GM12878 (cell line): ENCODE measurements around the gene HCST. TPM values are rescaled to one million over a fixed set of nuclear protein-coding genes. Genes with fewer than 3 reads are reported as not detected.

Source experiments
- ATAC-seq: fragments of 200-7000 bp; cut with Tn5 transposase; 3 replicates; pipeline ENCODE4 v1.9.1; 2020; ENCODE audit warnings: mild to moderate bottlenecking, moderate library complexity
- BruUV-seq: library from RNA; stranded (reverse); fragments of 400-500 nt; replicated peaks from 2 replicates; lab custom pipeline; 2021; lab: Mats Ljungman, UMichigan
- CTCF ChIA-PET: fragments of 300-600 bp; sonication (Branson Sonifier 250); formaldehyde crosslinking; extraction: SDS; loops from one replicate; lab custom pipeline; 2021; ENCODE audit warnings: inconsistent platforms; lab: Yijun Ruan, JAX
- POLR2A ChIA-PET: fragments of 350-600 bp; formaldehyde crosslinking; extraction: SDS; loops from one replicate; lab custom pipeline; 2021; ENCODE audit warnings: inconsistent platforms; lab: Charles Lee
- RAD21 ChIA-PET: fragments of 300-600 bp; sonication (Branson Sonifier 250); formaldehyde crosslinking; loops from one replicate; lab custom pipeline; 2023; ENCODE audit warnings: antibody characterized with exemption; ENCODE audit not compliant: unreplicated experiment; lab: Charles Lee
- SMC1A ChIA-PET: fragments of 300-600 bp; sonication (Branson Sonifier 250); formaldehyde crosslinking; loops from one replicate; lab custom pipeline; 2023; ENCODE audit not compliant: unreplicated experiment, uncharacterized antibody; lab: Charles Lee
- DNase-seq: peaks from one replicate; pipeline ENCODE4 v3.0.0-alpha.2; 2011; ENCODE audit warnings: low read depth, low spot score
- FAIRE-seq: peaks from 3 replicates; lab custom pipeline; 2011; peaks lifted over from hg19 to GRCh38; lab: Jason Lieb, UNC
- H2AFZ ChIP-seq: 2 replicates; pipeline ENCODE4 v1.6.0; 2011; ENCODE audit warnings: low read depth, low read length, control low read depth; ENCODE audit not compliant: control insufficient read depth
- H3K27ac ChIP-seq: 2 replicates; pipeline ENCODE4 v1.5.1; 2011; ENCODE audit warnings: control low read depth; ENCODE audit not compliant: control insufficient read depth, insufficient read depth
- H3K27me3 ChIP-seq, 2 experiments: replicated peaks in 1 of 2; 2 replicates each; pipeline versions ENCODE4 v1.6.0 to v1.6.1; 2011; ENCODE audit warnings: low read length in 1 of 2; ENCODE audit not compliant: control insufficient read depth in 2 of 2, insufficient read depth in 2 of 2
- H3K36me3 ChIP-seq, 2 experiments: 2 replicates each; pipeline ENCODE4 v1.5.1; 2011; ENCODE audit warnings: low read length in 1 of 2; ENCODE audit not compliant: control insufficient read depth in 2 of 2, insufficient read depth in 2 of 2
- H3K4me1 ChIP-seq: 2 replicates; pipeline ENCODE4 v1.6.1; 2011; ENCODE audit warnings: mild to moderate bottlenecking, low read length, moderate library complexity, mixed read lengths; ENCODE audit not compliant: control insufficient read depth, insufficient read depth
- H3K4me2 ChIP-seq: 2 replicates; pipeline ENCODE4 v1.6.0; 2011; ENCODE audit warnings: control low read depth; ENCODE audit not compliant: control insufficient read depth, insufficient read depth
- H3K4me3 ChIP-seq: fragments of 200-600 bp; sonication (generic); 2 replicates; pipeline ENCODE4 v1.5.1; 2016
- H3K79me2 ChIP-seq: 2 replicates; pipeline ENCODE4 v1.6.0; 2011; ENCODE audit warnings: low read length; ENCODE audit not compliant: control insufficient read depth, insufficient read depth
- H3K9ac ChIP-seq: 2 replicates; pipeline ENCODE4 v1.8.0; 2011; ENCODE audit warnings: low read length, control low read depth, mixed read lengths; ENCODE audit not compliant: control insufficient read depth, insufficient read depth
- H3K9me3 ChIP-seq: replicated peaks from 3 replicates; pipeline ENCODE4 v1.5.1; 2011; ENCODE audit warnings: mild to moderate bottlenecking, low read length; ENCODE audit not compliant: control insufficient read depth, insufficient read depth
- H4K20me1 ChIP-seq: 2 replicates; pipeline ENCODE4 v1.6.0; 2011; ENCODE audit not compliant: control insufficient read depth, insufficient read depth
- ESRRA ChIP-seq: IDR thresholded peaks from 2 replicates; pipeline ENCODE4 v1.6.1; 2012; ENCODE audit warnings: mild to moderate bottlenecking, low read length, improper control_type of control experiment
- KLF5 ChIP-seq: fragments of 450-650 bp; IDR thresholded peaks from 2 replicates; pipeline ENCODE4 v1.6.1; 2014; ENCODE audit warnings: mild to moderate bottlenecking; ENCODE audit not compliant: partially characterized antibody
- NR2C1 ChIP-seq: fragments of 450-650 bp; IDR thresholded peaks from 2 replicates; pipeline ENCODE4 v1.6.1; 2017; ENCODE audit warnings: antibody characterized with exemption, mild to moderate bottlenecking, moderate library complexity
- NR2C2 ChIP-seq: IDR thresholded peaks from 2 replicates; pipeline ENCODE4 v1.6.1; 2011; ENCODE audit warnings: borderline replicate concordance, low read depth; ENCODE audit not compliant: control insufficient read depth, insufficient read length
- NR2F1 ChIP-seq: fragments of 450-650 bp; conservative IDR thresholded peaks from 2 replicates; pipeline ENCODE4 v1.6.1; 2017; ENCODE audit warnings: mild to moderate bottlenecking
- PAX8 ChIP-seq: fragments of 450-650 bp; IDR thresholded peaks from 2 replicates; pipeline ENCODE4 v1.6.1; 2017; ENCODE audit warnings: mild to moderate bottlenecking, moderate library complexity
- RUNX3 ChIP-seq: IDR thresholded peaks from 2 replicates; pipeline ENCODE4 v1.6.1; 2012; ENCODE audit warnings: low read length, inconsistent platforms
- WGBS: methylation state at CpG from one replicate; pipeline ENCODE4 v1.1.6; 2016; ENCODE audit warnings: low lambda C conversion rate; ENCODE audit not compliant: insufficient replicate concordance, insufficient coverage; ENCODE audit errors: missing lambda C conversion rate; 5-methylcytosine and 5-hydroxymethylcytosine counted together
- in situ Hi-C: fragments of 300-500 bp; cut with MboI; formaldehyde crosslinking; loops from 9 replicates; pipeline ENCODE4 v1.14.3; 2018; ENCODE audit warnings: mixed read lengths
- intact Hi-C: fragments of 100-400 bp; cut with micrococcal nuclease; formaldehyde crosslinking; loops from one replicate; pipeline ENCODE4 v1.14.2; 2022; ENCODE audit not compliant: unreplicated experiment
- polyA plus RNA-seq, 11 experiments: library from polyadenylated mRNA; depleted of rRNA in 4 of 11; unstranded in 6 of 11; stranded (reverse) in 5 of 11; fragments of >200 nt; fragmentation: Nextera tagmentation in 4 of 11; fragmentation: Illumina TruSeq in 1 of 11; extraction: Ambion mirVana in 4 of 11; extraction: Trizol in 1 of 11; gene quantifications; 1 replicate in 1 of 11; 2 replicates in 10 of 11; pipeline versions ENCODE4 v1.2.1 to v1.2.3, GENCODE V29; 2011 to 2016; ENCODE audit warnings: inconsistent platforms in 2 of 11, missing spikeins in 2 of 11, low read depth in 1 of 11
- total RNA-seq, 4 experiments: library from RNA; depleted of rRNA in 3 of 4; stranded (reverse); fragments of >200 nt in 3 of 4; fragmentation: Illumina TruSeq in 1 of 4; extraction: Trizol in 1 of 4; gene quantifications; 2 replicates each; pipeline versions ENCODE4 v1.2.1 to v1.2.3, GENCODE V29; 2013 to 2021

The HCST gene
- total and polyA plus RNA-seq, 10 of the 15 experiments (the other 5 are each of a cell fraction or from before 2014, with no cell fraction given) = 7.5 to 79.6 (median 33.6) TPM

GRCh38 chr19:35888398-35888797 is 13.9 kb upstream of the HCST start (continued):
- TF ChIP-seq KLF5 (no peak), NR2C2 (no peak), PAX8 (no peak), RUNX3 (no peak)

GRCh38 chr19:35889370-35890112 is 12.8 kb upstream of the HCST start:
- BruUV-seq = no TSS peak
- RAD21 ChIA-PET = no interaction called here
- Histone ChIP-seq H4K20me1 (peaks cover 3% of the 10 kb centered on the region; the same call in 1 of the 2 replicates), H3K9ac (no peak overlapping the region)
- no peak for FAIRE-seq
- TF ChIP-seq NR2C1 = peak; percentile 82
- no peak for TF ChIP-seq ESRRA
- TF ChIP-seq NR2F1 = peak; percentile 95
- peak; percentile 43 for TF ChIP-seq NR2C2
- TF ChIP-seq, all 136 proteins: peak for 3
- no peaks in the 10 kb centered on the region for H3K9me3 ChIP-seq
- DNase-seq (no peak), ATAC-seq (no peak)
- no peak overlapping the region for H3K4me3 ChIP-seq
- no peak overlapping the region for H3K4me2 ChIP-seq
- in situ Hi-C loops (loop anchor here (5.0 kb wide), 1 partner anchor 43 kb away; no protein-coding TSS in a partner anchor), intact Hi-C loops (no loop called here)
- ChIA-PET CTCF (interaction anchor here (0.6 to 1.0 kb wide), 2 partner anchors 9 to 38 kb away, joined by 3 read pairs; no protein-coding TSS in a partner anchor), SMC1A (no interaction called here), POLR2A (interaction anchor here (0.7 to 1.2 kb wide), 3 partner anchors 43 to 181 kb away, joined by 3 to 4 read pairs (median 4); no protein-coding TSS in a partner anchor)
- no peak overlapping the region for H2AFZ ChIP-seq
- WGBS = 98% methylated on average over 18 of the region's 18 CpGs
- H3K4me1 ChIP-seq = no peaks in the 10 kb centered on the region
- peaks cover 20 to 34% of the 10 kb centered on the region in 2 experiments for H3K36me3 ChIP-seq
- no peak overlapping the region for H3K27ac ChIP-seq
- H3K27me3 ChIP-seq = no peaks in the 10 kb centered on the region
- H3K79me2 ChIP-seq = no peaks in the 10 kb centered on the region
